Stimulated activated CD4-positive, alpha-beta T cell treated with anti-CD3 and anti-CD28 coated beads, Interleukin-4, amount 100 ng/mL, for 1 hour (primary cell): ENCODE measurements around the gene DYSF.

Experiments used
- DNase-seq: peaks from one replicate; pipeline ENCODE4 v3.0.0-alpha.2; 2020

Gene DYSF

GRCh38 chr2:71555798-71556454, 102.6 kb downstream of the DYSF start:
- no peak for DNase-seq

GRCh38 chr2:71556692-71557250, 103.4 kb downstream of the DYSF start:
- DNase-seq, result no peak

- no peak for DNase-seq
These were observed 104.0 kb downstream of the DYSF start for GRCh38 chr2:71557321-71557720.

- no peak for DNase-seq
These were observed 105.1 kb downstream of the DYSF start for GRCh38 chr2:71558300-71559051.

- no peak for DNase-seq
These were observed 105.9 kb downstream of the DYSF start for GRCh38 chr2:71559080-71559827.

GRCh38 chr2:71559828-71560637, 106.7 kb downstream of the DYSF start:
- no peak for DNase-seq

GRCh38 chr2:71560638-71561011, 107.3 kb downstream of the DYSF start:
- no peak for DNase-seq

GRCh38 chr2:71561441-71562267, 108.3 kb downstream of the DYSF start:
- no peak for DNase-seq

GRCh38 chr2:71562518-71562917, 109.2 kb downstream of the DYSF start:
- DNase-seq, result no peak

- DNase-seq, result no peak
These were observed 110.5 kb downstream of the DYSF start for GRCh38 chr2:71563872-71564271.

GRCh38 chr2:71564361-71564760, 111.0 kb downstream of the DYSF start:
- DNase-seq, result no peak

- no peak for DNase-seq
These were observed 111.4 kb downstream of the DYSF start for GRCh38 chr2:71564790-71565189.

GRCh38 chr2:71566372-71566771, 113.0 kb downstream of the DYSF start:
- no peak for DNase-seq

GRCh38 chr2:71567625-71568024, 114.3 kb downstream of the DYSF start:
- no peak for DNase-seq

- no peak for DNase-seq
These were observed 114.7 kb downstream of the DYSF start for GRCh38 chr2:71568103-71568502.

GRCh38 chr2:71570511-71570910, 117.2 kb downstream of the DYSF start:
- no peak for DNase-seq

- no peak for DNase-seq
These were observed 117.6 kb downstream of the DYSF start for GRCh38 chr2:71570951-71571460.

GRCh38 chr2:71571945-71572344, 118.6 kb downstream of the DYSF start:
- no peak for DNase-seq

- DNase-seq, result no peak
These were observed 122.6 kb downstream of the DYSF start for GRCh38 chr2:71575966-71576365.

GRCh38 chr2:71576541-71576940, 123.2 kb downstream of the DYSF start:
- DNase-seq, result no peak

- no peak for DNase-seq
These were observed 123.8 kb downstream of the DYSF start for GRCh38 chr2:71577209-71577608.
